MCF 10A (cell line): ENCODE results near the gene KLHL22. TPM values are rescaled to one million over a fixed set of nuclear protein-coding genes. Genes with fewer than 3 reads are reported as not detected.

Source experiments
- BruUV-seq: library from RNA; stranded (reverse); fragments of 400-500 nt; replicated peaks from 2 replicates; lab custom pipeline; 2021; lab: Mats Ljungman, UMichigan
- CTCF ChIA-PET: fragments of 300-600 bp; sonication (Branson Sonifier 250); formaldehyde crosslinking; extraction: SDS; loops from one replicate; lab custom pipeline; 2021; ENCODE audit warnings: antibody characterized with exemption, inconsistent platforms; lab: Yijun Ruan, JAX
- POLR2A ChIA-PET: fragments of 300-600, 350-650 bp; sonication (Branson Sonifier 250); formaldehyde crosslinking; extraction: SDS; loops from one replicate; lab custom pipeline; 2020; ENCODE audit warnings: antibody characterized with exemption, inconsistent platforms; lab: Yijun Ruan, JAX
- DNase-seq: peaks from one replicate; pipeline ENCODE4 v3.0.0-alpha.2; 2018; ENCODE audit not compliant: unreplicated experiment
- H3K27ac Mint-ChIP-seq: one replicate; pipeline ENCODE4 v1.8.0; 2022; ENCODE audit warnings: mild to moderate bottlenecking, low read depth, mixed read lengths; ENCODE audit not compliant: unreplicated experiment
- H3K27me3 Mint-ChIP-seq: one replicate; pipeline ENCODE4 v1.8.0; 2022; ENCODE audit warnings: mixed read lengths; ENCODE audit not compliant: insufficient read depth, unreplicated experiment
- H3K36me3 Mint-ChIP-seq: one replicate; pipeline ENCODE4 v1.8.0; 2022; ENCODE audit warnings: mild to moderate bottlenecking, moderate library complexity, mixed read lengths; ENCODE audit not compliant: insufficient read depth, unreplicated experiment
- H3K4me1 Mint-ChIP-seq: one replicate; pipeline ENCODE4 v1.8.0; 2022; ENCODE audit warnings: mixed read lengths; ENCODE audit not compliant: insufficient read depth, unreplicated experiment
- H3K4me3 Mint-ChIP-seq: one replicate; pipeline ENCODE4 v1.8.0; 2022; ENCODE audit warnings: mild to moderate bottlenecking, moderate library complexity, mixed read lengths; ENCODE audit not compliant: unreplicated experiment
- H3K9me3 Mint-ChIP-seq: one replicate; pipeline ENCODE4 v1.8.0; 2022; ENCODE audit warnings: mixed read lengths; ENCODE audit not compliant: unreplicated experiment
- intact Hi-C: fragments of 100-400 bp; cut with micrococcal nuclease; formaldehyde crosslinking; loops from 2 replicates; pipeline ENCODE4 v1.14.1; 2022
- total RNA-seq: library from RNA; stranded (reverse); gene quantifications from 2 replicates; pipeline ENCODE4 v1.2.3, GENCODE V29; 2022
- TF ChIP-seq, protein P1 (sequence below): fragments of 200-600 bp; IDR thresholded peaks from one replicate; pipeline ENCODE4 v1.8.0; 2022; ENCODE audit warnings: antibody characterized with exemption, mild to moderate bottlenecking; ENCODE audit not compliant: unreplicated experiment

The KLHL22 gene
- total RNA-seq, 1 experiment from 2014 or later = 14.7 TPM

DNA sequence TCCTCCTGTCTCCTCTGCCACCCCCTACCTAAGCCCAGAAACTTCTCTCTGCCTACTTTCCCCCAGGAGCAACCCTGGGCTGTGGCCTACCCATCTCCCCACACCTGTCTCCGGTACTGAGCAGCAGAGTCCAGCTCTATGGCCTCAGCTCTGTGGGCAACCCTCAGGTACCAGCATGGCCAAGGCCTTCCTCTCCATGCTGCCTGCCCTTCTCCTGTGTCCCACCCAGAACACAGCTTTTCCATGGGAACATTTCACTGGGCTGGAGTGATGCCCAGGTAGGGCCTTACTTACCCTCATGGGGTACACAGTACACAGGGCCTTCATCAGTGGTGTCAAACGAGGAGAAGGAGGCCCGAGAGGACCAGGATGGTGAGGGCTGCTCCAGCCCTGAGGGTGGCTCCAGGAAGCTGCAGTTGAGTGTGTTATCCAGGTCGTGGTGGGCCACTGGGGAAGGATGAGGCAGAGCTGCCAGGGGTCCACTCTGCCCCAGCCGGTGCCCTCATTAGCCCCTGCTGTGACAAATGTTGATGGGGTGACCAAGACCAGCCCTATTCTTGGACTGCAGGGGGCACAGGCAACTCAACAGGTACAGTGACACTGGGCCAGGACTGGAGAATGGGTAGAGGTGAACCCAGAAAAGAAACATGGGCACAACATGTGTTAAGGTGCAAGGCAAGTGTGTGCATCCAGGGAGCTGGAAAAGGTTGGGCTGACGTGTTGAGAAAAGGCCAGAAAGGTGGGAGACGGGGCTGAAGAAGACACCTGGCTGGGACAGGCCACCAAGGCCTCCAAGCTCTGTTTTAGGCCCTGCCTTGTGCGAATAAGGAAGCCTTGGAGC lies 68.3 kb downstream of the KLHL22 start:
- no TSS peak for BruUV-seq
- H3K4me1 Mint-ChIP-seq = no peaks in the 10 kb centered on the region

GRCh38 chr22:20426259-20426615 lies 69.4 kb downstream of the KLHL22 start:
- H3K36me3 Mint-ChIP-seq = no peaks in the 10 kb centered on the region
- intact Hi-C loops = no loop called here
- DNase-seq = peak; percentile 55
- BruUV-seq = no TSS peak
- H3K27me3 Mint-ChIP-seq = no peaks in the 10 kb centered on the region
- H3K4me3 Mint-ChIP-seq = no peak overlapping the region
- no peak overlapping the region for H3K27ac Mint-ChIP-seq
- no peaks in the 10 kb centered on the region for H3K9me3 Mint-ChIP-seq
- TF ChIP-seq, protein P1, sequence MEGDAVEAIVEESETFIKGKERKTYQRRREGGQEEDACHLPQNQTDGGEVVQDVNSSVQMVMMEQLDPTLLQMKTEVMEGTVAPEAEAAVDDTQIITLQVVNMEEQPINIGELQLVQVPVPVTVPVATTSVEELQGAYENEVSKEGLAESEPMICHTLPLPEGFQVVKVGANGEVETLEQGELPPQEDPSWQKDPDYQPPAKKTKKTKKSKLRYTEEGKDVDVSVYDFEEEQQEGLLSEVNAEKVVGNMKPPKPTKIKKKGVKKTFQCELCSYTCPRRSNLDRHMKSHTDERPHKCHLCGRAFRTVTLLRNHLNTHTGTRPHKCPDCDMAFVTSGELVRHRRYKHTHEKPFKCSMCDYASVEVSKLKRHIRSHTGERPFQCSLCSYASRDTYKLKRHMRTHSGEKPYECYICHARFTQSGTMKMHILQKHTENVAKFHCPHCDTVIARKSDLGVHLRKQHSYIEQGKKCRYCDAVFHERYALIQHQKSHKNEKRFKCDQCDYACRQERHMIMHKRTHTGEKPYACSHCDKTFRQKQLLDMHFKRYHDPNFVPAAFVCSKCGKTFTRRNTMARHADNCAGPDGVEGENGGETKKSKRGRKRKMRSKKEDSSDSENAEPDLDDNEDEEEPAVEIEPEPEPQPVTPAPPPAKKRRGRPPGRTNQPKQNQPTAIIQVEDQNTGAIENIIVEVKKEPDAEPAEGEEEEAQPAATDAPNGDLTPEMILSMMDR = no peak
- ChIA-PET CTCF (no interaction called here), POLR2A (no interaction called here)
- no peaks in the 10 kb centered on the region for H3K4me1 Mint-ChIP-seq

More for the DNA sequence above, 68.3 kb downstream of the KLHL22 start:
- Mint-ChIP-seq H3K27ac (no peak overlapping the region), H3K36me3 (no peaks in the 10 kb centered on the region), H3K27me3 (no peaks in the 10 kb centered on the region), H3K4me3 (no peak overlapping the region), H3K9me3 (no peaks in the 10 kb centered on the region)
- DNase-seq = no peak
- TF ChIP-seq, protein P1 = no peak
- intact Hi-C loops = no loop called here
- ChIA-PET POLR2A (interaction anchor here (0.6 kb wide), 1 partner anchor 230 kb away, joined by 3 read pairs; no protein-coding TSS in a partner anchor), CTCF (interaction anchor here (0.7 kb wide), 1 partner anchor 107 kb away, joined by 3 read pairs; no protein-coding TSS in a partner anchor)

- no peak for DNase-seq
- no TSS peak for BruUV-seq
- intact Hi-C loops = no loop called here
- Mint-ChIP-seq H3K27me3 (no peaks in the 10 kb centered on the region), H3K4me1 (no peaks in the 10 kb centered on the region), H3K27ac (no peak overlapping the region), H3K36me3 (no peaks in the 10 kb centered on the region), H3K4me3 (no peak overlapping the region), H3K9me3 (no peaks in the 10 kb centered on the region)
- CTCF ChIA-PET = no interaction called here
- TF ChIP-seq, protein P1 = no peak
- POLR2A ChIA-PET = no interaction called here
Measured at GRCh38 chr22:20425566-20426258, 69.9 kb downstream of the KLHL22 start.

- DNase-seq = no peak
- H3K4me1 Mint-ChIP-seq = no peaks in the 10 kb centered on the region
- no peak overlapping the region for H3K27ac Mint-ChIP-seq
- intact Hi-C loops = no loop called here
- no peaks in the 10 kb centered on the region for H3K36me3 Mint-ChIP-seq
- no TSS peak for BruUV-seq
- H3K27me3 Mint-ChIP-seq = no peaks in the 10 kb centered on the region
- ChIA-PET POLR2A (no interaction called here), CTCF (no interaction called here)
- no peak overlapping the region for H3K4me3 Mint-ChIP-seq
- H3K9me3 Mint-ChIP-seq = no peaks in the 10 kb centered on the region
- TF ChIP-seq, protein P1 = no peak
Measured at GRCh38 chr22:20424932-20425565, 70.5 kb downstream of the KLHL22 start.
